NCI-H2196 (cell line): ENCODE measurements around the gene ABLIM1.

ENCODE experiments used
- DNase-seq: peaks from one replicate; lab custom pipeline; 2025; ENCODE audit not compliant: unreplicated experiment; lab: John Stamatoyannopoulos, UW

ABLIM1 gene

GRCh38 chr10:114471906-114472876 lies 185.9 kb downstream of the ABLIM1 start:
- DNase-seq: peak; percentile 17

GRCh38 chr10:114470956-114471905 lies 186.8 kb downstream of the ABLIM1 start:
- peak; percentile 32 for DNase-seq

GRCh38 chr10:114470361-114470760 lies 187.7 kb downstream of the ABLIM1 start:
- no peak for DNase-seq

- no peak for DNase-seq
Observed at GRCh38 chr10:114458955-114459354, 199.1 kb downstream of the ABLIM1 start.

- DNase-seq: no peak
Observed at GRCh38 chr10:114458216-114458920, 199.7 kb downstream of the ABLIM1 start.

- no peak for DNase-seq
Observed at GRCh38 chr10:114453576-114453975, 204.5 kb downstream of the ABLIM1 start.

- DNase-seq: no peak
Observed at GRCh38 chr10:114448897-114449296, 209.2 kb downstream of the ABLIM1 start.

GRCh38 chr10:114445332-114445731 lies 212.7 kb downstream of the ABLIM1 start:
- DNase-seq: no peak

GRCh38 chr10:114444819-114445218 lies 213.3 kb downstream of the ABLIM1 start:
- no peak for DNase-seq

GRCh38 chr10:114442091-114442630 lies 215.9 kb downstream of the ABLIM1 start:
- no peak for DNase-seq

GRCh38 chr10:114441107-114441506 lies 217.0 kb downstream of the ABLIM1 start:
- no peak for DNase-seq

GRCh38 chr10:114437473-114438292 lies 220.4 kb downstream of the ABLIM1 start:
- DNase-seq: no peak

GRCh38 chr10:114436941-114437340 lies 221.1 kb downstream of the ABLIM1 start:
- no peak for DNase-seq

- no peak for DNase-seq
Observed at GRCh38 chr10:114432566-114433093, 225.4 kb downstream of the ABLIM1 start.

GRCh38 chr10:114431414-114432135 lies 226.5 kb downstream of the ABLIM1 start:
- no peak for DNase-seq

GRCh38 chr10:114430688-114431413 lies 227.2 kb downstream of the ABLIM1 start:
- DNase-seq: no peak

GRCh38 chr10:114429581-114430335 lies 228.3 kb downstream of the ABLIM1 start:
- DNase-seq: no peak
